ENCODE data around the gene UPB1. TPM values are rescaled to one million over a fixed set of nuclear protein-coding genes. Genes with fewer than 3 reads are reported as not detected.
A peak's percentile ranks its signal among the peaks of the same experiment; 100 is the strongest.

UPB1 gene
- total RNA-seq, 4 donors from 2014 or later, result 0.57 TPM; not detected in 3

DNA sequence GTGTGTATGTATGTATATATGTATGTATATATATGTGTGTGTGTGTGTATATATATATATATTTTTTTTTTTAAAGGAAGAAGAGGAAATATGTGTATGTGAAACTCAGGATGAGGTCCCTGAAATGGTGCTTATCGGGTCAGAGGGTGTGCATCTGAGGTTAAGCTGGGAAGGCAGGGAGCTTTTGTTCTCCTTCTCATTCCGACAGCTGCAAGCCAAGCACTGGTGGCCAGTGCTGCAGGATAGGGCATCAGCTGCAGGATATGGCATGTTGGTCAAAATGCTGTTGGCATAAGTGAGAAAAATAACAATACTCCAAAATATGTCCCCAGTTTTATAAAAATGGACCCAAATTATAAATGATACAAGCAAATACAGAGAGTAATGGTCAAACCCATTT lies 68.1 kb downstream of the UPB1 start:
- intact Hi-C loops (cut with DNase I), result no loop called here
- DNase-seq, result no peak
- Histone ChIP-seq H3K27me3 (no peaks in the 10 kb centered on the region), H3K9me3 (no peaks in the 10 kb centered on the region), H3K27ac (no peak overlapping the region), H3K4me1 (peaks cover 0 to 64% (median 13%) of the 10 kb centered on the region in 3 donors), H3K36me3 (peaks cover 0 to 90% (median 16%) of the 10 kb centered on the region in 3 donors), H3K4me3 (no peak overlapping the region)
- TF ChIP-seq POLR2A (IDR thresholded peaks at IDR 0.05), result no peak
- TF ChIP-seq, protein P1, sequence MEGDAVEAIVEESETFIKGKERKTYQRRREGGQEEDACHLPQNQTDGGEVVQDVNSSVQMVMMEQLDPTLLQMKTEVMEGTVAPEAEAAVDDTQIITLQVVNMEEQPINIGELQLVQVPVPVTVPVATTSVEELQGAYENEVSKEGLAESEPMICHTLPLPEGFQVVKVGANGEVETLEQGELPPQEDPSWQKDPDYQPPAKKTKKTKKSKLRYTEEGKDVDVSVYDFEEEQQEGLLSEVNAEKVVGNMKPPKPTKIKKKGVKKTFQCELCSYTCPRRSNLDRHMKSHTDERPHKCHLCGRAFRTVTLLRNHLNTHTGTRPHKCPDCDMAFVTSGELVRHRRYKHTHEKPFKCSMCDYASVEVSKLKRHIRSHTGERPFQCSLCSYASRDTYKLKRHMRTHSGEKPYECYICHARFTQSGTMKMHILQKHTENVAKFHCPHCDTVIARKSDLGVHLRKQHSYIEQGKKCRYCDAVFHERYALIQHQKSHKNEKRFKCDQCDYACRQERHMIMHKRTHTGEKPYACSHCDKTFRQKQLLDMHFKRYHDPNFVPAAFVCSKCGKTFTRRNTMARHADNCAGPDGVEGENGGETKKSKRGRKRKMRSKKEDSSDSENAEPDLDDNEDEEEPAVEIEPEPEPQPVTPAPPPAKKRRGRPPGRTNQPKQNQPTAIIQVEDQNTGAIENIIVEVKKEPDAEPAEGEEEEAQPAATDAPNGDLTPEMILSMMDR (IDR thresholded peaks at IDR 0.05), result no peak
- 82 to 86% methylated on average over 2 of the region's 2 CpGs for WGBS, 2 donors

DNA sequence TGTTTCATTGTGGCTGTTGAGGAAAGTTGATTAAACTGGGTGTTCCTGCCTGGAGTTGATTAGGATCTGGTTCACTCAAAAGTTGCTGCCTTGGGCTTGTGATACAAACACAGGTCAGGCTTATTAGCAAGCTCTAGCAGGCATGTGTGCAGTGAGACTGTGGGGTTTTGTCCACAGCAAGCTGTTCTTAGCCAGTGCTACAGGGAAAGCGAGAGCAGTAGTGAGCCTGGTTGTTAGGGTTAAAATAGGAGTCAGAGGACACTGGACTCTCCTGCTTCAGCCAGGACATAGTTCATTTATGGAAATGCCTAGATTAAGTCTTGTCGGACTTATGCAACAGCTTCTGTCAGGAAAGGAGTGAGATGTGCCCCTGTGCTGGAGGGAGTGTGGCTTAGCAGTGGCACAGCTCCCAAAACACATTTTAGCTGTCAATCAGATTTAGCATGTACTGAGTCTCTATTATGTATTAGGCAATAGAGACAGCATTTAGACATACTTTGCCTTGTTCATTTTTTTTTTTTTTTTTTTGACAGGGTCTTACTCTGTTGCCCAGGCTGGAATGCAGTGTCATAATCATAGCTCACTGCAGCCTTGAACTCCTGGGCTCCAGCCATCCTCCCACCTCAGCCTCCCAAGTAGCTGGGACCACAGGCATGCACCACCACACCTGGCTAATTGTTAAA lies 69.4 kb downstream of the UPB1 start:
- intact Hi-C loops (cut with DNase I), result no loop called here
- Histone ChIP-seq H3K9me3 (no peaks in the 10 kb centered on the region), H3K36me3 (peaks cover 2 to 90% (median 24%) of the 10 kb centered on the region in 3 donors), H3K4me3 (no peak overlapping the region), H3K27ac (peak overlapping the region in 3 of 4 donors; percentile 45 to 63 (median 47)), H3K27me3 (no peaks in the 10 kb centered on the region), H3K4me1 (peaks cover 0 to 52% (median 13%) of the 10 kb centered on the region in 3 donors)
- no peak for DNase-seq
- 44 to 58% methylated on average over 2 of the region's 2 CpGs for WGBS, 2 donors
- no peak for TF ChIP-seq POLR2A (IDR thresholded peaks at IDR 0.05)
- TF ChIP-seq, protein P1 (IDR thresholded peaks at IDR 0.05), result no peak

DNA sequence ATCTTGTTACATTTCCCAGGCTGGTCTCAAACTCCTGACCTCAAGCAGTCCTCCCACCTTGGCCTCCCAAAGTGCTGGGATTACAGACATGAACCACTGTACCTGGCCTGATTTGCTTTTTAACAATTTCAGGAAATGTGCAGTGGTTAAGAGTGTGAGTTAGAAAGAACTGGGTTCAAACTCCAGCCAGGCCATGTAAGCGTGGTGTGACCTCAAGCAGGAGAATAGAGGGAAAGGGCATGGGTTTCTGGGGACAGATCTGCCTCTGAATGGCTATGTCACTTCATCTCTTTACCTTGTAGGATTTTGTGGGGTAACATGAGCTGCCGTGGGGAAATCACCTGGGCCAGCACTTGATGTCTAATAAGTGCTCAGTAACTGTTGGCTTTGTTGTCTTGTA lies 69.9 kb downstream of the UPB1 start:
- Histone ChIP-seq H3K4me3 (no peak overlapping the region), H3K27me3 (no peaks in the 10 kb centered on the region), H3K4me1 (peaks cover 0 to 50% (median 13%) of the 10 kb centered on the region in 3 donors), H3K36me3 (peaks cover 6 to 90% (median 27%) of the 10 kb centered on the region in 3 donors), H3K27ac (peak overlapping the region in 1 of 4 donors; percentile 18), H3K9me3 (no peaks in the 10 kb centered on the region)
- 80 to 92% methylated on average over 2 of the region's 2 CpGs for WGBS, 2 donors
- no peak for DNase-seq
- TF ChIP-seq POLR2A (IDR thresholded peaks at IDR 0.05), result no peak
- TF ChIP-seq, protein P1 (IDR thresholded peaks at IDR 0.05), result no peak
- intact Hi-C loops (cut with DNase I), result no loop called here

DNA sequence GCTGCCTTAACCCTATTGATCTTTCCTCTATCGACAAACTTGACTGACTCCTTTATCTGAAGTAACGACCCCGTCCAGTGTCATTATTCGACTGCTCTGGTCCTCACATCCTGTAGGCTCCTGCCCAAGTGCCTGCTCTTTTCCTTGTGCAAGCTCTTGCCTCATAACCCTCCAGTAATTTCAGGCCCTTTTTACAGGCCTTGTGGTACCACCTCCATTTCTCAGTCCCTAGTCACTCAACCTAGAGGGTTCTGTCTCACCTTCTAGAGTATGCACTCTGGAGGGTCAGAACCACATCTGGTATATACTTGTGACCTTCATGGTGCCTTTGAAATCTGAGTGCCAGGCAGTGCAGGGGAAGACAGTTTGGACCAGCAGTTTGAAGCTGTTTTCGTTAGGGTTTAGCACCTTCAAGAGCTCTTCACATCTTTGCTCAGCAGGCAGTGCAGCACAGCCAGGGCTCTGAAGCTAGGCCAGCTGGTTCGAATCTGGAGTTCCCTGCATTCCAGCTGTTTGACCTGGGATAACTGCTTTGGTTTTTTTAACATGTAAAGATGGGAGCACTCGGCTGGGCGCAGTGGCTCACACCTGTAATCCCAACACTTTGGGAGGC lies 71.9 kb downstream of the UPB1 start:
- H3K27ac ChIP-seq, result no peak overlapping the region
- no peak for TF ChIP-seq POLR2A (IDR thresholded peaks at IDR 0.05)
- TF ChIP-seq, protein P1 (IDR thresholded peaks at IDR 0.05), result no peak
- no peaks in the 10 kb centered on the region for H3K27me3 ChIP-seq
- no peaks in the 10 kb centered on the region for H3K9me3 ChIP-seq
- intact Hi-C loops (cut with DNase I), result no loop called here
- H3K36me3 ChIP-seq, result peaks cover 14 to 90% (median 31%) of the 10 kb centered on the region in 3 donors
- H3K4me3 ChIP-seq, result no peak overlapping the region
- WGBS, 2 donors, result 67 to 78% methylated on average over 4 to 8 of the region's 8 CpGs
- DNase-seq, result no peak
- peaks cover 0 to 50% (median 13%) of the 10 kb centered on the region in 3 donors for H3K4me1 ChIP-seq

DNA sequence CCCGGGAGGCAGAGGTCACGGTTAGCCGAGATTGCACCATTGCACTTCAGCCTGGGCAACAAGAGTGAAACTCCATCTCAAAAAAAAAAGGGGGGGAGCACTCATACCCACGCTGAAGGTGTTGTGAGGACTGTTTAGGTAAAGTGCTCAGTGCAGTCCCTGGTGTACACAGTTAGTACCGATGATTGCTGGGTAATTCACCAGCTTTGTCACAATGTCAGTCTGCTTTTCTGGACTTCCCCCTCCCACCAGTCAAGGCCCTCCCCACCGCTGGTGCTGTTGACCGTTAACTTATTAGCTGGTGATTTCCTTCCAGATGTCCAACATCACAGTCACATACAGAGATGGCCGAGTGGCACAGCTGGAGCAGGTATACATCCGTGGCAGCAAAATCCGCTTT lies 72.5 kb downstream of the UPB1 start:
- DNase-seq, result no peak
- Histone ChIP-seq H3K27me3 (no peaks in the 10 kb centered on the region), H3K9me3 (no peaks in the 10 kb centered on the region), H3K4me1 (peaks cover 0 to 44% (median 9%) of the 10 kb centered on the region in 3 donors), H3K27ac (no peak overlapping the region), H3K4me3 (no peak overlapping the region), H3K36me3 (peaks cover 14 to 90% (median 31%) of the 10 kb centered on the region in 3 donors)
- intact Hi-C loops (cut with DNase I), result no loop called here
- WGBS, 2 donors, result 68 to 80% methylated on average over 9 to 10 of the region's 10 CpGs
- no peak for TF ChIP-seq POLR2A (IDR thresholded peaks at IDR 0.05)
- TF ChIP-seq, protein P1 (IDR thresholded peaks at IDR 0.05), result no peak
